Neuronal stem cell (in vitro differentiated cells): Measurements from ENCODE around the gene ARPC4.

ENCODE experiments used
- DNase-seq: peaks from one replicate; pipeline ENCODE4 v3.0.0-alpha.2; 2013; ENCODE audit warnings: low spot score
- H2AFZ ChIP-seq: one replicate; pipeline ENCODE4 v1.6.1; 2013; ENCODE audit warnings: mild to moderate bottlenecking, low read length, inconsistent platforms
- H2AK5ac ChIP-seq: 2 replicates; pipeline ENCODE4 v1.6.1; 2013; ENCODE audit warnings: low read depth, mild to moderate bottlenecking, inconsistent platforms, low read length, moderate library complexity, mixed read lengths
- H2BK120ac ChIP-seq: 2 replicates; pipeline ENCODE4 v1.6.1; 2013; ENCODE audit warnings: low read depth, mild to moderate bottlenecking, inconsistent platforms, low read length, moderate library complexity, mixed read lengths
- H2BK12ac ChIP-seq: one replicate; pipeline ENCODE4 v1.6.1; 2013; ENCODE audit warnings: low read length, inconsistent platforms
- H2BK15ac ChIP-seq: 2 replicates; pipeline ENCODE4 v1.6.1; 2013; ENCODE audit warnings: mild to moderate bottlenecking, low read length, inconsistent platforms, mixed read lengths
- H2BK5ac ChIP-seq: one replicate; pipeline ENCODE4 v1.6.1; 2013; ENCODE audit warnings: inconsistent platforms, mild to moderate bottlenecking, low read length, moderate library complexity
- H3K14ac ChIP-seq: one replicate; pipeline ENCODE4 v1.6.1; 2013; ENCODE audit warnings: low read length, inconsistent platforms
- H3K18ac ChIP-seq: 2 replicates; pipeline ENCODE4 v1.6.1; 2013; ENCODE audit warnings: low read length, inconsistent platforms
- H3K23ac ChIP-seq: 2 replicates; pipeline ENCODE4 v1.6.1; 2013; ENCODE audit warnings: low read depth, mild to moderate bottlenecking, mixed read lengths, low read length, inconsistent platforms; ENCODE audit not compliant: poor library complexity
- H3K27ac ChIP-seq: replicated peaks from 3 replicates; pipeline ENCODE4 v1.5.1; 2013; ENCODE audit warnings: low read length, inconsistent platforms
- H3K27me3 ChIP-seq, 3 experiments: 2 replicates each; pipeline ENCODE4 v1.6.1; 2013; ENCODE audit warnings: low read length in 3 of 3, mild to moderate bottlenecking in 2 of 3, inconsistent platforms in 1 of 3, low read depth in 1 of 3, mixed read lengths in 1 of 3, moderate library complexity in 1 of 3; ENCODE audit not compliant: control insufficient read depth in 3 of 3, insufficient read depth in 3 of 3
- H3K36me3 ChIP-seq, 2 donors: replicated peaks in 1 of 2; 2 replicates each; pipeline ENCODE4 v1.6.1; 2013; ENCODE audit warnings: low read length in 2 of 2; ENCODE audit not compliant: control insufficient read depth in 2 of 2, insufficient read depth in 2 of 2
- H3K4ac ChIP-seq: 2 replicates; pipeline ENCODE4 v1.6.1; 2013; ENCODE audit warnings: inconsistent platforms, mild to moderate bottlenecking, low read length, moderate library complexity
- H3K4me1 ChIP-seq, 2 donors: 1 replicate in 1 of 2; 2 replicates in 1 of 2; pipeline ENCODE4 v1.6.1; 2013; ENCODE audit warnings: low read length in 2 of 2, low read depth in 1 of 2; ENCODE audit not compliant: control insufficient read depth in 2 of 2, insufficient read depth in 1 of 2
- H3K4me2 ChIP-seq: one replicate; pipeline ENCODE4 v1.6.1; 2013; ENCODE audit warnings: mild to moderate bottlenecking, low read length, inconsistent platforms; ENCODE audit not compliant: insufficient read depth, poor library complexity, severe bottlenecking
- H3K4me3 ChIP-seq, 2 donors: 2 replicates each; pipeline ENCODE4 v1.5.1; 2013; ENCODE audit warnings: low read length in 2 of 2, mild to moderate bottlenecking in 2 of 2, inconsistent platforms in 1 of 2, moderate library complexity in 1 of 2
- H3K79me1 ChIP-seq: one replicate; pipeline ENCODE4 v1.6.1; 2013; ENCODE audit warnings: low read depth, mild to moderate bottlenecking, inconsistent platforms, low read length, moderate library complexity
- H3K9ac ChIP-seq: one replicate; pipeline ENCODE4 v1.6.1; 2013; ENCODE audit warnings: mild to moderate bottlenecking, low read depth, low read length, inconsistent platforms; ENCODE audit not compliant: poor library complexity
- H3K9me3 ChIP-seq, 2 donors: replicated peaks in 1 of 2; 2 replicates each; pipeline versions ENCODE3 to v1.6.1; 2013; ENCODE audit warnings: low read length in 2 of 2, mild to moderate bottlenecking in 2 of 2, inconsistent platforms in 1 of 2, low read depth in 1 of 2, mixed read lengths in 1 of 2, moderate library complexity in 1 of 2; ENCODE audit not compliant: control insufficient read depth in 2 of 2, insufficient read depth in 1 of 2
- H4K8ac ChIP-seq: one replicate; pipeline ENCODE4 v1.6.1; 2013; ENCODE audit warnings: low read depth, mild to moderate bottlenecking, inconsistent platforms, low read length, moderate library complexity
- H4K91ac ChIP-seq: one replicate; pipeline ENCODE4 v1.6.1; 2013; ENCODE audit warnings: low read length, low read depth, mild to moderate bottlenecking, inconsistent platforms; ENCODE audit not compliant: poor library complexity
- WGBS, 2 donors: extraction: QIAGEN DNeasy Blood & Tissue Kit; methylation state at CpG; one replicate each; pipeline ENCODE4 v1.1.7; 2013; ENCODE audit warnings: missing lambda C conversion rate in 2 of 2, mixed read lengths in 1 of 2; ENCODE audit not compliant: insufficient read length in 2 of 2, insufficient replicate concordance in 1 of 2; ENCODE audit errors: extremely low coverage in 2 of 2; 5-methylcytosine and 5-hydroxymethylcytosine counted together

ARPC4 gene

GRCh38 chr3:9804996-9805395 lies 12.1 kb downstream of the ARPC4 start:
- no peak overlapping the region for H3K23ac ChIP-seq
- no peak overlapping the region for H3K9ac ChIP-seq
- no peak overlapping the region for H2BK15ac ChIP-seq
- no peak overlapping the region for H2BK120ac ChIP-seq
- H3K79me1 ChIP-seq = peaks cover 4% of the 10 kb centered on the region
- no peak overlapping the region for H2BK12ac ChIP-seq
- H2AK5ac ChIP-seq = no peak overlapping the region
- H3K18ac ChIP-seq = no peak overlapping the region
- no peak for DNase-seq
- no peak overlapping the region for H3K4ac ChIP-seq
- peaks cover 33 to 91% of the 10 kb centered on the region in 2 donors for H3K36me3 ChIP-seq
- H4K8ac ChIP-seq = no peak overlapping the region
- no peak overlapping the region for H3K4me3 ChIP-seq
- H3K4me2 ChIP-seq = no peak overlapping the region
- H2AFZ ChIP-seq = no peak overlapping the region
- no CpG with 5 or more reads among the region's 5 CpGs for WGBS, 2 donors
- no peak overlapping the region for H2BK5ac ChIP-seq
- no peak overlapping the region for H3K27ac ChIP-seq
- H3K9me3 ChIP-seq = no peaks in the 10 kb centered on the region
- no peak overlapping the region for H4K91ac ChIP-seq
- H3K14ac ChIP-seq = no peak overlapping the region
- H3K27me3 ChIP-seq = no peaks in the 10 kb centered on the region
- H3K4me1 ChIP-seq = peaks cover 0 to 11% of the 10 kb centered on the region in 2 donors

GRCh38 chr3:9806137-9806536 lies 13.3 kb downstream of the ARPC4 start:
- H3K4me3 ChIP-seq = no peak overlapping the region
- H3K18ac ChIP-seq = peak overlapping the region; percentile 93
- no peak overlapping the region for H3K4ac ChIP-seq
- H3K79me1 ChIP-seq = peaks cover 4% of the 10 kb centered on the region
- H3K27me3 ChIP-seq = no peaks in the 10 kb centered on the region
- peak overlapping the region; percentile 93 for H3K27ac ChIP-seq
- no peak overlapping the region for H3K14ac ChIP-seq
- peak overlapping the region; percentile 56 for H2BK5ac ChIP-seq
- H3K4me1 ChIP-seq = peaks cover 0 to 14% of the 10 kb centered on the region in 2 donors
- no peak overlapping the region for H2BK15ac ChIP-seq
- peak overlapping the region; percentile 25 for H3K9ac ChIP-seq
- no peak overlapping the region for H4K8ac ChIP-seq
- no peak overlapping the region for H2BK12ac ChIP-seq
- no peak overlapping the region for H3K4me2 ChIP-seq
- H3K9me3 ChIP-seq = no peaks in the 10 kb centered on the region
- H2AK5ac ChIP-seq = peak overlapping the region; percentile 33
- H4K91ac ChIP-seq = no peak overlapping the region
- peak overlapping the region; percentile 61 for H2BK120ac ChIP-seq
- H3K23ac ChIP-seq = peak overlapping the region; percentile 34
- no CpG with 5 or more reads among the region's 12 CpGs for WGBS, 2 donors
- no peak for DNase-seq
- H2AFZ ChIP-seq = no peak overlapping the region
- peaks cover 26 to 89% of the 10 kb centered on the region in 2 donors for H3K36me3 ChIP-seq

- peak overlapping the region; percentile 93 for H3K27ac ChIP-seq
- no CpG with 5 or more reads among the region's 7 CpGs for WGBS, 2 donors
Measured at GRCh38 chr3:9806688-9807589, 14.1 kb downstream of the ARPC4 start.

GRCh38 chr3:9807981-9808344 lies 15.1 kb downstream of the ARPC4 start:
- H4K91ac ChIP-seq = no peak overlapping the region
- peaks cover 0 to 14% of the 10 kb centered on the region in 2 donors for H3K4me1 ChIP-seq
- no peak overlapping the region for H4K8ac ChIP-seq
- H3K4me3 ChIP-seq = no peak overlapping the region
- H2BK120ac ChIP-seq = no peak overlapping the region
- H2BK5ac ChIP-seq = no peak overlapping the region
- H3K27ac ChIP-seq = no peak overlapping the region
- no peaks in the 10 kb centered on the region for H3K9me3 ChIP-seq
- peaks cover 21 to 91% of the 10 kb centered on the region in 2 donors for H3K36me3 ChIP-seq
- H2BK15ac ChIP-seq = no peak overlapping the region
- H3K18ac ChIP-seq = no peak overlapping the region
- no peak overlapping the region for H3K4ac ChIP-seq
- no peak overlapping the region for H3K9ac ChIP-seq
- no CpG with 5 or more reads among the region's 2 CpGs for WGBS, 2 donors
- no peak overlapping the region for H3K4me2 ChIP-seq
- no peak overlapping the region for H2BK12ac ChIP-seq
- DNase-seq = no peak
- no peak overlapping the region for H3K14ac ChIP-seq
- H2AK5ac ChIP-seq = no peak overlapping the region
- no peaks in the 10 kb centered on the region for H3K27me3 ChIP-seq
- H3K79me1 ChIP-seq = peaks cover 4% of the 10 kb centered on the region
- no peak overlapping the region for H2AFZ ChIP-seq
- no peak overlapping the region for H3K23ac ChIP-seq

More at GRCh38 chr3:9806688-9807589, 14.1 kb downstream of the ARPC4 start:
- Histone ChIP-seq H3K18ac (peak overlapping the region; percentile 84), H2AK5ac (peak overlapping the region; percentile 47), H2AFZ (no peak overlapping the region), H2BK12ac (no peak overlapping the region), H3K27me3 (no peaks in the 10 kb centered on the region), H3K36me3 (peaks cover 21 to 89% of the 10 kb centered on the region in 2 donors), H3K4me3 (no peak overlapping the region), H3K4me2 (peak overlapping the region; percentile 41), H3K79me1 (peaks cover 4% of the 10 kb centered on the region), H3K9ac (no peak overlapping the region), H2BK15ac (no peak overlapping the region), H2BK120ac (peak overlapping the region; percentile 61), H3K14ac (no peak overlapping the region), H3K4ac (no peak overlapping the region), H3K4me1 (peaks cover 0 to 14% of the 10 kb centered on the region in 2 donors), H4K91ac (no peak overlapping the region), H4K8ac (no peak overlapping the region), H3K23ac (peak overlapping the region; percentile 61), H3K9me3 (no peaks in the 10 kb centered on the region), H2BK5ac (peak overlapping the region; percentile 17)
- peak; percentile 53 for DNase-seq
